ENCODE results near the gene C1orf216.
"Not testable (repeated sequence)": the region's sequence is repeated elsewhere in the genome, so short reads cannot be mapped to it uniquely, and the experiment has no call there.

The C1orf216 gene

GRCh38 chr1:35706846-35707600, 11.7 kb downstream of the C1orf216 start:
- peak; percentile 66 for DNase-seq

GRCh38 chr1:35702508-35702907, 16.2 kb downstream of the C1orf216 start:
- DNase-seq: no peak

GRCh38 chr1:35699152-35699551, 19.5 kb downstream of the C1orf216 start:
- not testable (repeated sequence) for DNase-seq

- no peak for DNase-seq
Measured at GRCh38 chr1:35692317-35692716, 26.4 kb downstream of the C1orf216 start.

GRCh38 chr1:35691571-35692220, 27.0 kb downstream of the C1orf216 start:
- DNase-seq: peak; percentile 23

- DNase-seq: no peak
Measured at GRCh38 chr1:35691080-35691479, 27.6 kb downstream of the C1orf216 start.

GRCh38 chr1:35690103-35690502, 28.6 kb downstream of the C1orf216 start:
- DNase-seq: not testable (repeated sequence)

- DNase-seq: no peak
Measured at GRCh38 chr1:35688161-35688560, 30.5 kb downstream of the C1orf216 start.

- DNase-seq: no peak
Measured at GRCh38 chr1:35683012-35683411, 35.7 kb downstream of the C1orf216 start.

- DNase-seq: no peak
Measured at GRCh38 chr1:35680271-35680670, 38.4 kb downstream of the C1orf216 start.

GRCh38 chr1:35675773-35676172, 42.9 kb downstream of the C1orf216 start:
- DNase-seq: no peak

GRCh38 chr1:35674111-35674510, 44.6 kb downstream of the C1orf216 start:
- DNase-seq: no peak

GRCh38 chr1:35672116-35672515, 46.6 kb downstream of the C1orf216 start:
- no peak for DNase-seq

- DNase-seq: no peak
Measured at GRCh38 chr1:35668506-35668905, 50.2 kb downstream of the C1orf216 start.

- DNase-seq: no peak
Measured at GRCh38 chr1:35666916-35667315, 51.8 kb downstream of the C1orf216 start.

GRCh38 chr1:35666216-35666615, 52.5 kb downstream of the C1orf216 start:
- DNase-seq: no peak

All from DMS53 (cell line).